ENCODE measurements around the gene MANEA.

Gene MANEA

GRCh38 chr6:95569560-95569959, 7.8 kb upstream of the MANEA start:
- H3K9me2 ChIP-seq (replicated peaks; ENCODE audit: low read depth, low read length), result no peaks in the 10 kb centered on the region

GRCh38 chr6:95572098-95572497, 5.2 kb upstream of the MANEA start:
- no peaks in the 10 kb centered on the region for H3K9me3 ChIP-seq (ENCODE audit: insufficient read depth, low read depth, low read length)
- H4K20me1 ChIP-seq (ENCODE audit: insufficient read depth, low read length, poor library complexity, severe bottlenecking), result peaks cover 4% of the 10 kb centered on the region
- no peaks in the 10 kb centered on the region for H3K27me3 ChIP-seq (ENCODE audit: insufficient read depth, low read length, poor library complexity, severe bottlenecking)
- TF ChIP-seq CTCF (conservative IDR thresholded peaks at IDR 0.05; ENCODE audit: low read length), result no peak
- no peak for TF ChIP-seq EZH2phosphoT487 (IDR thresholded peaks at IDR 0.05; ENCODE audit: borderline replicate concordance)
- no peaks in the 10 kb centered on the region for H3K36me3 ChIP-seq (ENCODE audit: insufficient read depth, low read length)
- H2AFZ ChIP-seq (ENCODE audit: low read length), result no peak overlapping the region
- no peak overlapping the region for H3K9ac ChIP-seq (ENCODE audit: low read depth, low read length, poor library complexity, severe bottlenecking)
- no peaks in the 10 kb centered on the region for H3K9me2 ChIP-seq (replicated peaks; ENCODE audit: low read depth, low read length)
- peak overlapping the region; percentile 69 for H3K4me2 ChIP-seq (ENCODE audit: low read depth, low read length, poor library complexity, severe bottlenecking)
- peaks cover 34% of the 10 kb centered on the region for H3K79me2 ChIP-seq (ENCODE audit: insufficient read depth, low read length)
- H3K4me3 ChIP-seq (ENCODE audit: low read length, poor library complexity, severe bottlenecking), result peak overlapping the region; percentile 13
- H3F3A ChIP-seq (ENCODE audit: low read depth), result peaks cover 5% of the 10 kb centered on the region
- peaks cover 46% of the 10 kb centered on the region for H3K4me1 ChIP-seq (ENCODE audit: insufficient read depth, low read length, poor library complexity, severe bottlenecking)

More at GRCh38 chr6:95569560-95569959, 7.8 kb upstream of the MANEA start:
- Histone ChIP-seq H3K4me3 (ENCODE audit: low read length, poor library complexity, severe bottlenecking) (no peak overlapping the region), H3F3A (ENCODE audit: low read depth) (no peaks in the 10 kb centered on the region), H3K9ac (ENCODE audit: low read depth, low read length, poor library complexity, severe bottlenecking) (no peak overlapping the region), H2AFZ (ENCODE audit: low read length) (no peak overlapping the region), H4K20me1 (ENCODE audit: insufficient read depth, low read length, poor library complexity, severe bottlenecking) (peaks cover 2% of the 10 kb centered on the region), H3K36me3 (ENCODE audit: insufficient read depth, low read length) (no peaks in the 10 kb centered on the region), H3K27me3 (ENCODE audit: insufficient read depth, low read length, poor library complexity, severe bottlenecking) (no peaks in the 10 kb centered on the region), H3K9me3 (ENCODE audit: insufficient read depth, low read depth, low read length) (no peaks in the 10 kb centered on the region), H3K4me1 (ENCODE audit: insufficient read depth, low read length, poor library complexity, severe bottlenecking) (peaks cover 29% of the 10 kb centered on the region), H3K4me2 (ENCODE audit: low read depth, low read length, poor library complexity, severe bottlenecking) (no peak overlapping the region), H3K79me2 (ENCODE audit: insufficient read depth, low read length) (peaks cover 16% of the 10 kb centered on the region)
- TF ChIP-seq CTCF (conservative IDR thresholded peaks at IDR 0.05; ENCODE audit: low read length), result no peak
- TF ChIP-seq EZH2phosphoT487 (IDR thresholded peaks at IDR 0.05; ENCODE audit: borderline replicate concordance), result no peak

GRCh38 chr6:95574811-95575210, 2.5 kb upstream of the MANEA start:
- Histone ChIP-seq H3K4me3 (ENCODE audit: low read length, poor library complexity, severe bottlenecking) (peak overlapping the region; percentile 92), H3K4me2 (ENCODE audit: low read depth, low read length, poor library complexity, severe bottlenecking) (peak overlapping the region; percentile 69), H3K4me1 (ENCODE audit: insufficient read depth, low read length, poor library complexity, severe bottlenecking) (peaks cover 58% of the 10 kb centered on the region), H3F3A (ENCODE audit: low read depth) (peaks cover 11% of the 10 kb centered on the region), H3K9ac (ENCODE audit: low read depth, low read length, poor library complexity, severe bottlenecking) (peak overlapping the region; percentile 92), H2AFZ (ENCODE audit: low read length) (no peak overlapping the region), H4K20me1 (ENCODE audit: insufficient read depth, low read length, poor library complexity, severe bottlenecking) (peaks cover 4% of the 10 kb centered on the region), H3K36me3 (ENCODE audit: insufficient read depth, low read length) (no peaks in the 10 kb centered on the region), H3K79me2 (ENCODE audit: insufficient read depth, low read length) (peaks cover 56% of the 10 kb centered on the region), H3K9me3 (ENCODE audit: insufficient read depth, low read depth, low read length) (no peaks in the 10 kb centered on the region), H3K27me3 (ENCODE audit: insufficient read depth, low read length, poor library complexity, severe bottlenecking) (no peaks in the 10 kb centered on the region), H3K9me2 (replicated peaks; ENCODE audit: low read depth, low read length) (no peaks in the 10 kb centered on the region)
- TF ChIP-seq EZH2phosphoT487 (IDR thresholded peaks at IDR 0.05; ENCODE audit: borderline replicate concordance), result no peak
- TF ChIP-seq CTCF (conservative IDR thresholded peaks at IDR 0.05; ENCODE audit: low read length), result no peak
